Uterus (tissue), 2 donors: ENCODE data around the gene ARFIP1.

ENCODE experiments used
- POLR2A ChIP-seq, 2 donors: fragments of 450-650 bp; IDR thresholded peaks; one replicate each; pipeline ENCODE4 v1.6.1; 2016; ENCODE audit warnings: antibody characterized with exemption in 2 of 2, mild to moderate bottlenecking in 1 of 2, moderate library complexity in 1 of 2
- TF ChIP-seq, protein P1 (sequence below), 4 experiments: fragments of 200-600 bp in 2 of 4; fragments of 450-650 bp in 2 of 4; sonication (generic) in 2 of 4; IDR thresholded peaks; one replicate each; pipeline ENCODE4 v1.5.1; 2016 to 2019; ENCODE audit warnings: antibody characterized with exemption in 4 of 4, mild to moderate bottlenecking in 2 of 4, moderate library complexity in 1 of 4

GRCh38 chr4:152780267-152780778 lies 569 bp downstream of the ARFIP1 start:
- TF ChIP-seq, protein P1, sequence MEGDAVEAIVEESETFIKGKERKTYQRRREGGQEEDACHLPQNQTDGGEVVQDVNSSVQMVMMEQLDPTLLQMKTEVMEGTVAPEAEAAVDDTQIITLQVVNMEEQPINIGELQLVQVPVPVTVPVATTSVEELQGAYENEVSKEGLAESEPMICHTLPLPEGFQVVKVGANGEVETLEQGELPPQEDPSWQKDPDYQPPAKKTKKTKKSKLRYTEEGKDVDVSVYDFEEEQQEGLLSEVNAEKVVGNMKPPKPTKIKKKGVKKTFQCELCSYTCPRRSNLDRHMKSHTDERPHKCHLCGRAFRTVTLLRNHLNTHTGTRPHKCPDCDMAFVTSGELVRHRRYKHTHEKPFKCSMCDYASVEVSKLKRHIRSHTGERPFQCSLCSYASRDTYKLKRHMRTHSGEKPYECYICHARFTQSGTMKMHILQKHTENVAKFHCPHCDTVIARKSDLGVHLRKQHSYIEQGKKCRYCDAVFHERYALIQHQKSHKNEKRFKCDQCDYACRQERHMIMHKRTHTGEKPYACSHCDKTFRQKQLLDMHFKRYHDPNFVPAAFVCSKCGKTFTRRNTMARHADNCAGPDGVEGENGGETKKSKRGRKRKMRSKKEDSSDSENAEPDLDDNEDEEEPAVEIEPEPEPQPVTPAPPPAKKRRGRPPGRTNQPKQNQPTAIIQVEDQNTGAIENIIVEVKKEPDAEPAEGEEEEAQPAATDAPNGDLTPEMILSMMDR (IDR thresholded peaks at IDR 0.05), result no peak
- TF ChIP-seq POLR2A (IDR thresholded peaks at IDR 0.05), result no peak
